ENCODE data around the gene CFAP45.
"Not testable (repeated sequence)": the region's sequence is repeated elsewhere in the genome, so short reads cannot be mapped to it uniquely, and the experiment has no call there.

CFAP45 gene

GRCh38 chr1:159904036-159904435 is 4.1 kb upstream of the CFAP45 start:
- not testable (repeated sequence) for DNase-seq (ENCODE audit: low spot score)

GRCh38 chr1:159902541-159902940 is 2.6 kb upstream of the CFAP45 start:
- DNase-seq (ENCODE audit: low spot score), result no peak

GRCh38 chr1:159900755-159901360 is 893 bp upstream of the CFAP45 start:
- no peak for DNase-seq (ENCODE audit: low spot score)

- DNase-seq (ENCODE audit: low spot score), result not testable (repeated sequence)
Observed at GRCh38 chr1:159899634-159900033, 331 bp downstream of the CFAP45 start.

GRCh38 chr1:159898527-159898926 is 1.4 kb downstream of the CFAP45 start:
- no peak for DNase-seq (ENCODE audit: low spot score)

GRCh38 chr1:159897962-159898361 is 2.0 kb downstream of the CFAP45 start:
- DNase-seq (ENCODE audit: low spot score), result peak; percentile 25

GRCh38 chr1:159896546-159896930 is 3.4 kb downstream of the CFAP45 start:
- DNase-seq (ENCODE audit: low spot score), result no peak

GRCh38 chr1:159895836-159896545 is 4.0 kb downstream of the CFAP45 start:
- DNase-seq (ENCODE audit: low spot score), result peak; percentile 65

GRCh38 chr1:159895286-159895685 is 4.7 kb downstream of the CFAP45 start:
- no peak for DNase-seq (ENCODE audit: low spot score)

GRCh38 chr1:159892944-159893343 is 7.0 kb downstream of the CFAP45 start:
- DNase-seq (ENCODE audit: low spot score), result no peak

GRCh38 chr1:159891275-159892157 is 8.4 kb downstream of the CFAP45 start:
- DNase-seq (ENCODE audit: low spot score), result peak; percentile 94

GRCh38 chr1:159890390-159890789 is 9.6 kb downstream of the CFAP45 start:
- DNase-seq (ENCODE audit: low spot score), result no peak

- DNase-seq (ENCODE audit: low spot score), result peak; percentile 60
Observed at GRCh38 chr1:159889821-159890252, 10.1 kb downstream of the CFAP45 start.

GRCh38 chr1:159889202-159889601 is 10.8 kb downstream of the CFAP45 start:
- DNase-seq (ENCODE audit: low spot score), result no peak

- DNase-seq (ENCODE audit: low spot score), result no peak
Observed at GRCh38 chr1:159884296-159884695, 15.7 kb downstream of the CFAP45 start.

- DNase-seq (ENCODE audit: low spot score), result no peak
Observed at GRCh38 chr1:159883134-159883533, 16.8 kb downstream of the CFAP45 start.

GRCh38 chr1:159882527-159882862 is 17.5 kb downstream of the CFAP45 start:
- DNase-seq (ENCODE audit: low spot score), result no peak

GRCh38 chr1:159881622-159882526 is 18.1 kb downstream of the CFAP45 start:
- DNase-seq (ENCODE audit: low spot score), result no peak

GRCh38 chr1:159880430-159880829 is 19.5 kb downstream of the CFAP45 start:
- DNase-seq (ENCODE audit: low spot score), result no peak

GRCh38 chr1:159879977-159880376 is 20.0 kb downstream of the CFAP45 start:
- no peak for DNase-seq (ENCODE audit: low spot score)

- no peak for DNase-seq (ENCODE audit: low spot score)
Observed at GRCh38 chr1:159879136-159879535, 20.8 kb downstream of the CFAP45 start.
